NCI-H1694 treated with DMSO at 0.1 percent for 48 hours (cell line): Measurements from ENCODE around the gene ADPGK.
"Not testable (repeated sequence)": the region's sequence is repeated elsewhere in the genome, so short reads cannot be mapped to it uniquely, and the experiment has no call there.

Source experiments
- DNase-seq: peaks from one replicate; lab custom pipeline; 2025; lab: John Stamatoyannopoulos, UW

Gene ADPGK

DNA sequence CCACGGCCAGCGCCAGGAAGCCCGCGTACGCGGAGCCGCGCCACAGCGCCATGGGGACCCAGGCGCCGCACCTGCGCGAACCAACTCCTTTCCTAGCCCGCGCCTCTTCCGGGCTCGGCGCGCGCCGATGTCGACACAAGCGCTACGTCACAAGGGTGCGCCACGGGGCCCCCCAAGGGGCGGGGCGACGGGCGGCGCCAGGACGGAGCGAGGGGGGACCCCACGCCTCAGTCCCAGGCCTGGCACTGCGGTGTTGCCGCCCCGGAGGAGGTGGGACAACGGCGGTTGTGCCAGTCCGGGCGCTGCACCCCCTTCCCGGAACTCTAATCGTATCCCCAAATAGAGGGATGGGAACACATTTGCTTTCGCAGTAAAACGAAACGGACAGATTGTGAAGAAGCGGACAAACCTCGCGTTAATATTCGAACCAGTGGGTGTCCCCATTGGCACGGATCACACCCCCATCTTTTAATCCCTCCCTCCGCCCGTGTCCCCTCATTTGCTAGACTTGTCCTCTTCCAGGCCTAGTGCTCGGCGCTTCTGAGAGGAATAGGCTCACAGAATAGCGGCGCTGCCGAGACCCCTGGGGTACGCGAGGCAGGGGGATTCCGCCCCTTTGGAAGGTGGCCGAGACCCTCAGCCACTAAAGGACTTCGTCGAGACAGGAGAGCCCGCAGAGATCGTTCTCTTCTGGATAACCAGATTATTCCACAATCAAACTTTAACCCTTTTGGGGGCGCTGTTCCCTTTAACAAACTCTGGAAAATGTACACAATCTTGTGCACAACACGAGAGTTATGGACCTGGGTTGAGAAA lies at the start of gene ADPGK:
TSS of gene ADPGK (minus strand) at position 119 of the 816 bp plus-strand sequence. CDS start at position 52, 67 bp downstream.
- DNase-seq, result peak; percentile 81

DNA sequence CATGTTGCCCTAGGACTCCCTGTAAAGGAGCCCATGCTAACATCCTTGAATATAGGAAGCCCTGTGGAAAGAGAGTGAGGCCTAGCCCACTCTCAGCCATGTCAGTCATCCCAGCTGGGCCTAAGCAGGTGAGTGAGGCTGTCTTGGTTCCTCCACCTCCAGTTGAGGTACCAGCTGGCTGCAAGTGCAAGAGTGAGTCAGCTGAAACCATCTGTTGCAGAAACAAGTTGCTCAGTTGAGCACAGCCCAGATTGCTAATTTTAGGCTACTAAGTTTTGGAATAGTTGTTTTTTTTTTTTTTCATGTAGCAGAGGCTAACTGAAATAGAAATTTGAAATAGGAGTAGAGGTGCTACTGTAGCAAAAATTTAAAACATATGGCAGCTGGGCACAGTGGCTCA lies 43.7 kb upstream of the ADPGK start:
- no peak for DNase-seq

GRCh38 chr15:72826611-72827010 lies 43.1 kb upstream of the ADPGK start:
- no peak for DNase-seq

GRCh38 chr15:72825829-72826228 lies 42.3 kb upstream of the ADPGK start:
- DNase-seq, result no peak

DNA sequence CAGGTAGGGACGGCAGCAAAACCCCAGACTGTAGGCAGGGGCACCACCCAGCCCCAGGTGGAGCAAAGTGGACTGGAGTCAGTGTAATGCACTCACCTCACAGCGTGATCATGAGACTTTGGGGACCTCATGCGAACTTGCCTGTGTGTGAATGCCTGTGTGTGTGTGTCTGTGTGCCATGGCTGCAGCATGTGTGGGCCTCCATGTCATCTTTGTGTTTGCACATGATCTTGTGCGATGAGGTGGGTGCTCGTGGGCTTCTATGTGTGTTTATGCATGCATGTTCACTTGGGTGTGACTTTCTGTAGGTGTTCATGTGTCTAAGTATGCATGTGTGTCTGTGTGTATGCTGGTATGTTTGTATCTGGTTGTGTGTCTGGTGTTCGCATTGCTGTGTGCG lies 41.2 kb upstream of the ADPGK start:
- no peak for DNase-seq

GRCh38 chr15:72824112-72824511 lies 40.6 kb upstream of the ADPGK start:
- no peak for DNase-seq

- DNase-seq, result no peak
Observed at GRCh38 chr15:72820278-72820677, 36.7 kb upstream of the ADPGK start.

DNA sequence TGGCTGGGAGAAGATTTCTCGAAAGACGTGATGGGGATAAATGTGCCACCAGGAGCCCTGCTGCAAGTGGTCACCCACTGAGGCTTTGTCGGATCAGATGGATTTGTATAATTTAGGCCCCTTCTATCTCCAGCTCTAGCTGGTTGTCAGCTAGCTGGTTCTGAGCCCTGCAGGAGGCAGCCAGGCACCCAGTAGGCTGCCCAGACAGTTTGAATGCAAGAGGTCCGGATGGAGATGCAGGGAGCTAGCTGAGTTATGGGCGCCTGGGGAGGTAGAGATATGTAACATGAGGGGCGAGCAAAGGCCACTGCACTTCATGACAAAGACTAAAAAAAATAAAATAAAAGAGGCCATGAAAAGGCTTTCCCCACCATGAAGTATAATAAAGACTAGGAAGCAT lies 35.1 kb upstream of the ADPGK start:
- no peak for DNase-seq

- no peak for DNase-seq
Observed at GRCh38 chr15:72813345-72814004, 29.9 kb upstream of the ADPGK start.

DNA sequence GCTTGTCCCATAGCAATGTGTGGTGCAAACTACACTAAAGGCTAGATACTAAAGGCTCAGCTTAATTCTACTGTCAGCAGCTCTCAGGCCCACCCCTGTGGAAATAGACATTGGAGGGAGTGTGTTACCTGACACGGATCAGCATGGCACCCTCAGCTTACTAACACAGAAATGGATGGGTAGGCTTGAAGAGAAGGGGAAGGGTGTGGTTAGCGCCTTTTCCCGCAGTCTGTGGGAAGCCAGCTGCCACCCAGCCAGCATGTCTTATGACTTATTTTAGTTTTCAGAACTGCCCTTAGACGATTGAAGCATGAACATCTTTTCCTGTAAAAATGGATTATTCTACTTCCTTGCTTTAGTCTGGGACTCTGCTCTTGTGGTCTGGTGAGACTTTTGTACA lies 25.8 kb upstream of the ADPGK start:
- DNase-seq, result no peak

DNA sequence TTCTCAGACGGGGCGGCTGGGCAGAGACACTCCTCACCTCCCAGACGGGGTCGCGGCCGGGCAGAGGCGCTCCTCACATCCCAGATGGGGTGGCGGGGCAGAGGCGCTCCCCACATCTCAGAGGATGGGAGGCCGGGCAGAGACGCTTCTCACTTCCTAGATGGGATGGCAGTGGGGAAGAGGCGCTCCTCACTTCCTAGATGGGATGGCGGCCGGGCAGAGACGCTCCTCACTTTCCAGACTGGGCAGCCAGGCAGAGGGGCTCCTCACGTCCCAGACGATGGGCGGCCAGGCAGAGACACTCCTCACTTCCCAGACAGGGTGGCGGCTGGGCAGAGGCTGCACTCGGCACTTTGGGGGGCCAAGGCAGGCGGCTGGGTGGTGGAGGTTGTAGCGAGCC lies 23.8 kb upstream of the ADPGK start:
- not testable (repeated sequence) for DNase-seq

- DNase-seq, result no peak
Observed at GRCh38 chr15:72803006-72803405, 19.4 kb upstream of the ADPGK start.

DNA sequence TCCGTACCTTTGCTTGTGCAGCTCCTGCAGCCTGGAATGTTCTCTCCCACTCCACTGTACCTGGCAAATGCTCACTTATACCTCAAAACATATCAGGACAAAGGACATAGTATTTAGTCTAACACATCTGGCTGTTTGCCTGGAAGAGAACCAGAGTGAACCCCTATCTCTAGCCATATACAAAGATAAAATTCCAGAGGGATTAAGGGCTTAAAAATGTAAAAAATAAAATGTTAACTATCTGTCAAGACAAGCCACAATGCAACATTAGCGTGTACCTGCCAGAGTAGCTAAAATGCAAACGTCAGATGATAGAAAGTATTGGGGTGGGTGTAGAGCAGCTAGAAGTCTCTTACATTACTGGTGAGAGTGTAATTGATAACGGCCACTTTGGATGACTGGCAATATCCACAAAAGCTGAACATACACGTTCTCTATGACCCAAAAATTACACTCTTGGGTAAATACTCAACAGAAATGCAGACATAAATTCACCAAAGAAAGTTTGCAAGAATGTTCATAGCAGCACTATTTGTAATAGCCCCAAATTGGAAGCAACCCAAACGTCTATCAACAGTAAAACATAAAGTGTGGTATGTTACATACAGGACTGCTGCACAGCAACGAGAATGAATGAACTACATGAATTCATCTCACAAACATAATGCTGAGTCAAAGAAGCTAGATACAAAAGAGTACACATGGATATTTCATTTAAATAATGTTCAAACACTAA lies 18.2 kb upstream of the ADPGK start:
- no peak for DNase-seq

DNA sequence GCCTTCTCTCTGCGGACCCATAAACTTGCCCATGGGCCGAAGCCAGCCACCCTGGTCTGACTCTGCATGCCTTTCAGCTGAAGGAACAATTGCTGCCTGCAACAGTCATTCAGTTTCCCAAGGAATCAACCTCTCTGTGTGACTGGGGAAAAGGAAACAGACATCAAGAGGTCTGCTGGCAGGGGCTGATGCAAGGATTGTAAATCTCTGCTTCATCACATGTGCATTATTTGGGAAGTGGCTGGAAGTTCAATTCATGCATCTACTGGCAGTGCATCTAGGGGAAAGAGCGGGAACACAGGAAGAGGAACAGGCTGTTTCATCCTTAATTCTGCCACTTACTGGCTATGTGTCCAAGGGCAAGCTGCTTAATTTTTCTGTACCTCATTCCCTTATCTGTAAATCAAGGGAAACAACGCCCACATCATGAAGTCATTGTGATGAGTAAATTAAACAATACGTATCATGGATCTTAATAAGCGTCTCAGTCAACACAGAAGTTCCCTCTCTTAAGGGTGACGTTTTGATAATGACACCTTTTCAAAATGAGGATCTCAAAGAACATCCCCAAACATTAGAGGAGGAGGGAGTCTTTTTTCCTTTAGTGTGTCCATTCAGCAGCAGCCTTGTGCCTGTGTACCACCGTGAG lies 17.4 kb upstream of the ADPGK start:
- no peak for DNase-seq

- DNase-seq, result no peak
Observed at GRCh38 chr15:72797834-72798233, 14.3 kb upstream of the ADPGK start.

DNA sequence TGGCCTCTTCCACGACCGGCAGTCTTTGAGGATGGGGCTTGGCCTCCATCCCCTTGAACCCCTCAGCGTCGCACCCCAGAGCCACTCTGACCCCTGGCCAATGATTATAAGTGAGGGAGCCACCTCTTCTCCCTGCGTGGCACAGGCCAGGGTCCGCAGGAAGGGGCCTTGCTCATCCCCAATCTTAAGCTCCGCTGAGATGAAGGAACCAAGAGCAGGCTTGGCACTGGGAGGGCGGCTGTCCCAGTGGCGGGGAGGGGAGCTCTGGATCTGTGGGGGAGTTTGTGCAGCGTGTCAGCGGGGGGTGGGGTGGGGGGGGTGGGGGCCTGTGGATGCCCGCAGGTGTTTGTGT lies 13.8 kb upstream of the ADPGK start:
- DNase-seq, result no peak

- peak; percentile 26 for DNase-seq
Observed at GRCh38 chr15:72796515-72797337, 13.2 kb upstream of the ADPGK start.

DNA sequence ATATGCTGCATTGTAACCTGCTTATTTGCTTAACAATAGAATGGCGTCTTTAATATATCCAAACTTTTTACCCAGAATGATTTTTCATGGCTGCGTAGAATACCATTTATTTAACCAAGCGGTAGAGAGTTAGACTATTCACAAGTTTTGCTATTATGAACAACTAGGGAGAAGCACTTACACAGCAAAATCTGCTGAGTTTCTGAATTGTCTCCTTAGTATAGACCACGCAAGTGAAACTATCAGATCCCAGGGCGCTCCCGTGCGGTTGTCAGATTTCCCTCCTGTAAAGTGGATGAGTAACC lies 12.6 kb upstream of the ADPGK start:
- DNase-seq, result no peak

DNA sequence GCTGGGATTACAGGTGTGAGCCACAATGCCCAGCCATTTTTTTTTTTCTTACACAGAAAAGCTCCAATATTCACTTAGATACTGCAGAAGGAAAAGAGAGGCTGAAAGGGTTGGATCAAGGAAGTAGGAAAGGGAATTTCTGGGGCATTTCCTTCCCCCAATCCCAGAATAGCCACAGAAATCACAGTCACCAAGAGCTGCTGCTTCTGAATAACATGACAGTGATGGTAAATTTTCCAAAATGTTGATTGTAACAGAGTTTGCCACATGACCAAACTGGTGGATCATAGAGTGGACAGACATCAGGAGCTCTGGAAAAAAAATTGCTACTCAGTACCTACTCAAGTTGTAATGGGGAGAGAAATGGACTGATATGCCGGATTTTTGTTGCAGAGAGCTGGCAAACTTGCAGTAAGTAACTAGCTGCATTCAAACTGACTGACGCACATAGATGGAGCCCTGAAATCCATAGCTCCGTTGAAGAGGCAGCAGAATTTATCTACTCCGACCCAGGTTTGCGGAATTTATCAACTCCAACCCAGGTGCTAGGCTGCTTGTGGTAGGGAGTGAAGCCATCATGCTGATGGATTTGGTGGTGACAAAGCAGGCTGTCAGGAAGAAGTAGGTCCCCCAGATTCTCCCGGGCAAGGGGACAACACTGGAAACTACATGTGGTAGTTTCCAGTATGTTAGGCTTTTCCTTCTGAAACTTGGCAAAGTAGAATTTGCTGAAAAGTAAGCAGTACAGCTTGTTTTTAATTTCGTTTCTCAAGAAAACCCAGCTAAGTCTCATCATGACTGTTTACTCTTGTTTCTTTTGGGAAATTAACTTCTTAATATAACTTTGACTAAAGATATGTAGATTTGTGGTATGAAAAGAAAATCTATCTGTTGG lies 10.5 kb upstream of the ADPGK start:
- DNase-seq, result no peak

GRCh38 chr15:72792431-72792830 lies 8.9 kb upstream of the ADPGK start:
- DNase-seq, result no peak
